K562 (cell line): ENCODE measurements around the gene STMND1. TPM values are rescaled to one million over a fixed set of nuclear protein-coding genes. Genes with fewer than 3 reads are reported as not detected.

ENCODE experiments used
- ATAC-seq: fragments of 200-7000 bp; cut with Tn5 transposase; 3 replicates; pipeline ENCODE4 v1.9.1; 2020; ENCODE audit warnings: moderate library complexity
- Bru-seq: library from RNA; stranded (reverse); fragments of 400-500 nt; gene quantifications from one replicate; lab custom pipeline; 2021; lab: Mats Ljungman, UMichigan
- BruChase-seq, 2 experiments: library from RNA; stranded (reverse); fragments of 400-500 nt; gene quantifications; one replicate each; lab custom pipeline; 2021; lab: Mats Ljungman, UMichigan
- BruUV-seq: library from RNA; stranded (reverse); fragments of 400-500 nt; replicated peaks from 2 replicates; lab custom pipeline; 2021; lab: Mats Ljungman, UMichigan
- CTCF ChIA-PET: fragments of 300-600 bp; formaldehyde crosslinking; extraction: SDS; loops from one replicate; lab custom pipeline; 2021; ENCODE audit warnings: low intra/inter-chr PET ratio; lab: Yijun Ruan, JAX
- POLR2A ChIA-PET: fragments of 300-600, 350-650 bp; sonication (Branson Sonifier 250); formaldehyde crosslinking; extraction: SDS; loops from one replicate; lab custom pipeline; 2021; ENCODE audit warnings: antibody characterized with exemption, inconsistent platforms; lab: Yijun Ruan, JAX
- DNase-seq, 4 experiments: peaks; one replicate each; pipeline versions ENCODE4 v3.0.0 to v3.0.0-alpha.2; 2011 to 2018; ENCODE audit warnings: low spot score in 3 of 4, mixed read lengths in 3 of 4; ENCODE audit errors: extremely low read depth in 1 of 4
- FAIRE-seq: peaks from 2 replicates; lab custom pipeline; 2011; peaks lifted over from hg19 to GRCh38; lab: Jason Lieb, UNC
- H2AFZ ChIP-seq: 2 replicates; pipeline ENCODE4 v1.6.0; 2011; ENCODE audit warnings: low read depth, low read length, control low read depth, inconsistent platforms
- H3K27ac ChIP-seq: fragments of 200-600 bp; 3 replicates; pipeline ENCODE4 v1.8.0; 2011; ENCODE audit warnings: low read depth, mild to moderate bottlenecking, control low read depth, inconsistent platforms, low read length, moderate library complexity, mixed read lengths; ENCODE audit errors: extremely low read depth
- H3K27me3 ChIP-seq, 2 experiments: fragments of 300-600 bp in 1 of 2; 2 replicates in 1 of 2; 3 replicates in 1 of 2; pipeline versions ENCODE4 v1.6.0 to v1.8.0; 2011; ENCODE audit warnings: inconsistent platforms in 2 of 2, low read length in 2 of 2, mild to moderate bottlenecking in 1 of 2, mixed read lengths in 1 of 2, moderate library complexity in 1 of 2; ENCODE audit not compliant: control insufficient read depth in 2 of 2, insufficient read depth in 2 of 2
- H3K36me3 ChIP-seq: fragments of 300-600 bp; 3 replicates; pipeline ENCODE4 v1.8.0; 2011; ENCODE audit warnings: mild to moderate bottlenecking, low read length, inconsistent platforms; ENCODE audit not compliant: control insufficient read depth, insufficient read depth
- H3K4me1 ChIP-seq, 2 experiments: fragments of 200-600 bp in 1 of 2; replicated peaks in 1 of 2; 2 replicates in 1 of 2; 3 replicates in 1 of 2; pipeline versions ENCODE4 v1.5.1 to v1.8.0; 2011; ENCODE audit warnings: inconsistent platforms in 2 of 2, low read length in 2 of 2, mild to moderate bottlenecking in 1 of 2, mixed read lengths in 1 of 2, moderate library complexity in 1 of 2; ENCODE audit not compliant: control insufficient read depth in 2 of 2, insufficient read depth in 2 of 2
- H3K4me2 ChIP-seq: 2 replicates; pipeline ENCODE4 v1.6.1; 2011; ENCODE audit warnings: low read length, control low read depth, inconsistent platforms, mixed read lengths; ENCODE audit not compliant: insufficient read depth
- H3K4me3 ChIP-seq: fragments of 200-600 bp; sonication (generic), shearing (Covaris generic); 2 replicates; pipeline ENCODE4 v1.5.1; 2016; ENCODE audit warnings: control low read depth, inconsistent platforms
- H3K79me2 ChIP-seq: fragments of 200-600 bp; 3 replicates; pipeline ENCODE4 v1.8.0; 2011; ENCODE audit warnings: low read length, inconsistent platforms; ENCODE audit not compliant: control insufficient read depth, insufficient read depth
- H3K9ac ChIP-seq, 2 experiments: 2 replicates each; pipeline versions ENCODE4 v1.6.0 to v1.6.1; 2011; ENCODE audit warnings: low read depth in 2 of 2, low read length in 2 of 2, control low read depth in 1 of 2, inconsistent platforms in 1 of 2, mild to moderate bottlenecking in 1 of 2, mixed read lengths in 1 of 2; ENCODE audit not compliant: insufficient read depth in 1 of 2
- H3K9me1 ChIP-seq: one replicate; pipeline ENCODE4 v1.6.0; 2011; ENCODE audit warnings: inconsistent platforms, mild to moderate bottlenecking, low read length, moderate library complexity; ENCODE audit not compliant: control insufficient read depth, insufficient read depth
- H3K9me3 ChIP-seq: replicated peaks from 2 replicates; pipeline ENCODE4 v1.5.1; 2011; ENCODE audit warnings: low read depth, low read length, inconsistent platforms; ENCODE audit not compliant: control insufficient read depth, insufficient read depth
- H4K20me1 ChIP-seq: replicated peaks from 2 replicates; pipeline ENCODE4 v1.6.1; 2011; ENCODE audit warnings: low read length, inconsistent platforms, mixed read lengths; ENCODE audit not compliant: control insufficient read depth, insufficient read depth
- E2F4 ChIP-seq: sonication (generic); formaldehyde crosslinking; IDR thresholded peaks from 2 replicates; pipeline ENCODE4 v1.8.0; 2022; ENCODE audit warnings: mild to moderate bottlenecking, low read depth, missing genetic modification reagents
- HES1 ChIP-seq: fragments of 450-650 bp; IDR thresholded peaks from 2 replicates; pipeline ENCODE4 v1.6.1; 2016; ENCODE audit warnings: low read depth, mild to moderate bottlenecking, moderate library complexity
- L3MBTL2 ChIP-seq: fragments of 450-650 bp; IDR thresholded peaks from 2 replicates; pipeline ENCODE4 v1.6.1; 2016; ENCODE audit warnings: mild to moderate bottlenecking, moderate library complexity
- MEIS2 ChIP-seq: fragments of 450-650 bp; IDR thresholded peaks from 2 replicates; pipeline ENCODE4 v1.6.1; 2014; ENCODE audit warnings: mild to moderate bottlenecking; ENCODE audit not compliant: partially characterized antibody
- PKNOX1 ChIP-seq: fragments of 450-650 bp; IDR thresholded peaks from 2 replicates; pipeline ENCODE4 v1.6.1; 2016
- TAL1 ChIP-seq: fragments of 450-650 bp; IDR thresholded peaks from 2 replicates; pipeline ENCODE4 v1.6.1; 2016; ENCODE audit warnings: mild to moderate bottlenecking
- TRIM25 ChIP-seq: fragments of 450-650 bp; IDR thresholded peaks from 2 replicates; pipeline ENCODE4 v1.7.0; 2016; ENCODE audit warnings: borderline replicate concordance
- YY1 ChIP-seq, 3 experiments: IDR thresholded peaks; 2 replicates each; pipeline ENCODE4 v1.6.1; 2011; ENCODE audit warnings: low read length in 2 of 3, mild to moderate bottlenecking in 2 of 3, moderate library complexity in 2 of 3, borderline replicate concordance in 1 of 3, control low read depth in 1 of 3, low read depth in 1 of 3; ENCODE audit not compliant: insufficient read depth in 3 of 3, insufficient replicate concordance in 2 of 3, control insufficient read depth in 1 of 3, insufficient read length in 1 of 3; ENCODE audit errors: extremely low read depth in 1 of 3
- ZNF143 ChIP-seq: sonication (generic); formaldehyde crosslinking; IDR thresholded peaks from 2 replicates; pipeline ENCODE4 v1.9.0; 2022; ENCODE audit warnings: mild to moderate bottlenecking, missing genetic modification reagents
- ZNF224 ChIP-seq: sonication (generic); formaldehyde crosslinking; IDR thresholded peaks from 2 replicates; pipeline ENCODE4 v1.8.0; 2022; ENCODE audit warnings: mild to moderate bottlenecking, missing genetic modification reagents
- ZNF316 ChIP-seq: fragments of 450-650 bp; IDR thresholded peaks from 2 replicates; pipeline ENCODE4 v1.6.1; 2016
- ZNF707 ChIP-seq: fragments of 250-450 bp; sonication (Bioruptor Pico); conservative IDR thresholded peaks from 2 replicates; pipeline ENCODE4 v1.8.0; 2022; ENCODE audit warnings: inconsistent platforms, mild to moderate bottlenecking, moderate library complexity
- ZNF75A ChIP-seq: fragments of 450-650 bp; formaldehyde crosslinking; IDR thresholded peaks from 2 replicates; pipeline ENCODE4 v1.4.0; 2020; ENCODE audit warnings: mild to moderate bottlenecking
- WGBS: fragments of 100-300 bp; shearing (Covaris generic); methylation state at CpG from one replicate; pipeline ENCODE4 v1.1.6; 2016; ENCODE audit warnings: low coverage, mixed read lengths; ENCODE audit not compliant: insufficient coverage; ENCODE audit errors: missing lambda C conversion rate; 5-methylcytosine and 5-hydroxymethylcytosine counted together
- in situ Hi-C: fragments of 300-500 bp; cut with MboI; formaldehyde crosslinking; loops from 4 replicates; pipeline ENCODE4 v1.15.0; 2018; ENCODE audit warnings: inconsistent platforms, mixed read lengths
- intact Hi-C: fragments of 100-400 bp; cut with micrococcal nuclease; formaldehyde crosslinking; loops from 2 replicates; pipeline ENCODE4 v1.14.2; 2022
- long read RNA-seq, 3 experiments: library from polyadenylated mRNA in 2 of 3; library from RNA in 1 of 3; unstranded in 2 of 3; stranded (forward) in 1 of 3; transcript quantifications; one replicate each; pipeline ENCODE4 v2.0.0, GENCODE V29; 2019 to 2022
- polyA minus RNA-seq, 3 experiments: library from RNA; depleted of rRNA, polyadenylated mRNA; stranded (reverse); fragments of >200 nt; gene quantifications; 2 replicates each; pipeline ENCODE4 v1.2.3, GENCODE V29; 2011
- polyA plus RNA-seq, 8 experiments: library from polyadenylated mRNA; depleted of rRNA in 4 of 8; stranded (reverse) in 5 of 8; unstranded in 3 of 8; fragments of >200 nt; fragmentation: Nextera tagmentation in 2 of 8; fragmentation: Illumina TruSeq in 1 of 8; extraction: Ambion mirVana in 2 of 8; extraction: Trizol in 1 of 8; gene quantifications; 2 replicates each; pipeline versions ENCODE4 v1.2.1 to v1.2.3, GENCODE V29; 2011 to 2014; ENCODE audit warnings: inconsistent platforms in 1 of 8, missing spikeins in 1 of 8
- total RNA-seq, 7 experiments: library from RNA; depleted of rRNA in 6 of 7; stranded (reverse); fragments of >200 nt in 6 of 7; fragmentation: Illumina TruSeq in 2 of 7; extraction: Trizol in 2 of 7; gene quantifications; 2 replicates each; pipeline versions ENCODE4 v1.2.1 to v1.2.3, GENCODE V29; 2011 to 2021; ENCODE audit warnings: low replicate concordance in 1 of 7

The STMND1 gene
- total RNA-seq (2011; cell fraction: chromatin; rRNA removed; ENCODE audit: low replicate concordance): not detected in 2 replicates
- not detected in 2 replicates for total RNA-seq (2011; cell fraction: nucleolus; rRNA removed)
- total RNA-seq (2011; cell fraction: nucleoplasm; rRNA removed): not detected in 2 replicates
- total RNA-seq (2014; rRNA removed) (not detected in 2 replicates), total RNA-seq (2014; rRNA removed; fragmentation: Illumina TruSeq; extraction: Trizol) (not detected in 2 replicates), total RNA-seq (2015; rRNA removed; fragmentation: Illumina TruSeq; extraction: Trizol) (not detected in 2 replicates), total RNA-seq (2021) (not detected in 2 replicates), polyA plus RNA-seq (2011; rRNA removed) (not detected in 2 replicates), polyA plus RNA-seq (2014; fragmentation: Illumina TruSeq; extraction: Trizol) (not detected in 2 replicates), polyA plus RNA-seq (2014; fragmentation: Nextera tagmentation; extraction: Ambion mirVana) (not detected), polyA plus RNA-seq (2014; rRNA removed) (not detected in 2 replicates), polyA minus RNA-seq (2011; rRNA and poly(A)+ RNA removed) (not detected in 2 replicates), Bru-seq, nascent RNA (not detected), BruChase-seq, experiment 1, labeled RNA remaining after a 2-hour chase (not detected), BruChase-seq, experiment 2, labeled RNA remaining after a 6-hour chase (not detected)
- not detected in 2 replicates for polyA plus RNA-seq (2011; cell fraction: cytosol; rRNA removed)
- polyA plus RNA-seq (2011; cell fraction: nucleus; rRNA removed): not detected in 2 replicates
- polyA plus RNA-seq (2012): not detected in 2 replicates
- polyA minus RNA-seq (2011; cell fraction: cytosol; rRNA and poly(A)+ RNA removed): not detected in 2 replicates
- not detected in 2 replicates for polyA minus RNA-seq (2011; cell fraction: nucleus; rRNA and poly(A)+ RNA removed)
- long read RNA-seq, experiment 1: 0 reads
- long read RNA-seq, experiment 2: 0 reads
- long read RNA-seq, experiment 3: 0 reads

- H2AFZ ChIP-seq: no peak within 1 kb of the TSS
- DNase-seq (no peak), ATAC-seq (no peak), FAIRE-seq (no peak)
- in situ Hi-C loops (no loop called here), intact Hi-C loops (no loop called here)
- 0 out of 5 replicates have a peak, but pooled peaks cover 0 to 3% of the 10 kb centered on the region in 2 experiments for H3K4me1 ChIP-seq
- no peaks in the 10 kb centered on the region for H3K9me3 ChIP-seq
- H3K27me3 ChIP-seq: peaks cover 0 to 17% of the 10 kb centered on the region in 2 experiments; a peak in 3 of 5 replicates
- H3K9ac ChIP-seq: no peak within 1 kb of the TSS
- no peak within 1 kb of the TSS for H3K4me2 ChIP-seq
- CTCF ChIA-PET: no interaction called here
- no TSS peak for BruUV-seq
- no peaks in the 10 kb centered on the region for H4K20me1 ChIP-seq
- H3K79me2 ChIP-seq: no peaks in the 10 kb centered on the region
- H3K9me1 ChIP-seq: no peaks in the 10 kb centered on the region
- no peaks in the 10 kb centered on the region for H3K36me3 ChIP-seq
- WGBS: 16% methylated on average over 57 of the region's 57 CpGs
- no peak within 1 kb of the TSS for H3K27ac ChIP-seq
- H3K4me3 ChIP-seq: no peak within 1 kb of the TSS
- POLR2A ChIA-PET: interaction anchor here (0.7 kb wide), 1 partner anchor 11 kb away, joined by 4 read pairs; no protein-coding TSS in a partner anchor
- TF ChIP-seq ZNF143 (CRISPR knock-in tag) (no peak), PKNOX1 (no peak), TAL1 (no peak), HES1 (no peak), ZNF224 (CRISPR knock-in tag) (no peak), ZNF75A (CRISPR knock-in tag) (no peak), L3MBTL2 (no peak), MEIS2 (no peak), ZNF707 (CRISPR knock-in tag) (no peak), TRIM25 (no peak), E2F4 (CRISPR knock-in tag) (no peak), ZNF316 (no peak), YY1 (IDR thresholded peaks at IDR 0.05; ENCODE audit: borderline replicate concordance in 1 of 3, control insufficient read depth in 1 of 3, extremely low read depth in 1 of 3, insufficient read depth in 3 of 3, insufficient read length in 1 of 3, insufficient replicate concordance in 2 of 3, low read depth in 1 of 3, low read length in 2 of 3) (no peak)
Measured at GRCh38 chr6:17101422-17102257, at the start of gene STMND1. Gene STMND1, plus strand, starts transcription at chr6:17102050. Its CDS starts 208 bp downstream, at chr6:17102258.
